Mesenchymal stem cell (in vitro differentiated cells and primary cell): ENCODE measurements around the gene FAM227B.
"Not testable (repeated sequence)": the region's sequence is repeated elsewhere in the genome, so short reads cannot be mapped to it uniquely, and the experiment has no call there.

ENCODE experiments used
- DNase-seq: peaks from one replicate; pipeline ENCODE4 v3.0.0-alpha.2; 2013
- H2AFZ ChIP-seq: one replicate; pipeline ENCODE4 v1.6.1; 2013; ENCODE audit warnings: low read depth, mild to moderate bottlenecking, control low read depth, inconsistent platforms, low read length, moderate library complexity
- H2AK5ac ChIP-seq: 2 replicates; pipeline ENCODE4 v1.6.1; 2013; ENCODE audit warnings: low read length, moderate library complexity, mild to moderate bottlenecking, inconsistent platforms; ENCODE audit not compliant: severe bottlenecking
- H2BK120ac ChIP-seq: one replicate; pipeline ENCODE4 v1.6.1; 2013; ENCODE audit warnings: low read depth, mild to moderate bottlenecking, inconsistent platforms, low read length, moderate library complexity
- H2BK12ac ChIP-seq, 2 experiments: one replicate each; pipeline ENCODE4 v1.6.1; 2013; ENCODE audit warnings: inconsistent platforms in 2 of 2, low read length in 2 of 2, mild to moderate bottlenecking in 2 of 2, moderate library complexity in 2 of 2, control low read depth in 1 of 2
- H2BK15ac ChIP-seq: one replicate; pipeline ENCODE4 v1.6.1; 2013; ENCODE audit warnings: mild to moderate bottlenecking, low read depth, inconsistent platforms; ENCODE audit not compliant: poor library complexity, severe bottlenecking
- H2BK5ac ChIP-seq: 2 replicates; pipeline ENCODE4 v1.6.1; 2013; ENCODE audit warnings: low read depth, mild to moderate bottlenecking, low read length, control low read depth, inconsistent platforms; ENCODE audit not compliant: poor library complexity, severe bottlenecking
- H3K14ac ChIP-seq, 2 experiments: one replicate each; pipeline ENCODE4 v1.6.1; 2013; ENCODE audit warnings: inconsistent platforms in 2 of 2, low read length in 2 of 2, control low read depth in 1 of 2, mild to moderate bottlenecking in 1 of 2, moderate library complexity in 1 of 2
- H3K18ac ChIP-seq, 2 experiments: one replicate each; pipeline ENCODE4 v1.6.1; 2013; ENCODE audit warnings: inconsistent platforms in 2 of 2, low read length in 2 of 2, control low read depth in 1 of 2, low read depth in 1 of 2, mild to moderate bottlenecking in 1 of 2
- H3K23ac ChIP-seq, 2 experiments: one replicate each; pipeline ENCODE4 v1.6.1; 2013; ENCODE audit warnings: inconsistent platforms in 2 of 2, low read length in 2 of 2, mild to moderate bottlenecking in 2 of 2, moderate library complexity in 2 of 2, control low read depth in 1 of 2
- H3K27ac ChIP-seq: 2 replicates; pipeline ENCODE4 v1.5.1; 2013; ENCODE audit warnings: mild to moderate bottlenecking, moderate library complexity, low read length, control low read depth, inconsistent platforms; ENCODE audit not compliant: poor library complexity, severe bottlenecking
- H3K27me3 ChIP-seq, 2 experiments: 2 replicates each; pipeline versions ENCODE4 v1.6.1 to v1.7.0; 2013; ENCODE audit warnings: low read length in 2 of 2, mild to moderate bottlenecking in 2 of 2, moderate library complexity in 2 of 2, control low read depth in 1 of 2, inconsistent platforms in 1 of 2; ENCODE audit not compliant: control insufficient read depth in 1 of 2, insufficient read depth in 1 of 2
- H3K36me3 ChIP-seq, 2 experiments: 2 replicates each; pipeline versions ENCODE4 v1.6.1 to v1.7.0; 2013; ENCODE audit warnings: low read length in 2 of 2, control low read depth in 1 of 2, inconsistent platforms in 1 of 2, low read depth in 1 of 2, mild to moderate bottlenecking in 1 of 2; ENCODE audit not compliant: insufficient read depth in 2 of 2, control insufficient read depth in 1 of 2
- H3K4ac ChIP-seq, 2 experiments: one replicate each; pipeline ENCODE4 v1.6.1; 2013; ENCODE audit warnings: inconsistent platforms in 2 of 2, low read length in 2 of 2, mild to moderate bottlenecking in 2 of 2, moderate library complexity in 2 of 2, control low read depth in 1 of 2, low read depth in 1 of 2
- H3K4me1 ChIP-seq: 2 replicates; pipeline ENCODE4 v1.6.1; 2013; ENCODE audit warnings: low read depth, low read length, control low read depth; ENCODE audit not compliant: control insufficient read depth, insufficient read depth
- H3K4me2 ChIP-seq: 2 replicates; pipeline ENCODE4 v1.6.1; 2013; ENCODE audit warnings: low read length, mild to moderate bottlenecking, inconsistent platforms; ENCODE audit not compliant: poor library complexity, severe bottlenecking
- H3K4me3 ChIP-seq, 2 experiments: 2 replicates each; pipeline versions ENCODE4 v1.5.1 to v1.7.0; 2013; ENCODE audit warnings: low read length in 2 of 2, mild to moderate bottlenecking in 2 of 2, control low read depth in 1 of 2, low read depth in 1 of 2; ENCODE audit not compliant: insufficient read depth in 1 of 2
- H3K79me1 ChIP-seq: replicated peaks from 2 replicates; pipeline ENCODE4 v1.6.1; 2013; ENCODE audit warnings: mild to moderate bottlenecking, control low read depth, low read length, inconsistent platforms; ENCODE audit not compliant: poor library complexity, severe bottlenecking
- H3K9ac ChIP-seq: 2 replicates; pipeline ENCODE4 v1.7.0; 2013; ENCODE audit warnings: mild to moderate bottlenecking, low read length, moderate library complexity
- H3K9me3 ChIP-seq: 2 replicates; pipeline ENCODE4 v1.7.0; 2013; ENCODE audit warnings: mild to moderate bottlenecking, low read length; ENCODE audit not compliant: control insufficient read depth
- H4K8ac ChIP-seq: one replicate; pipeline ENCODE4 v1.6.1; 2013; ENCODE audit warnings: inconsistent platforms, mild to moderate bottlenecking, low read length, moderate library complexity
- H4K91ac ChIP-seq: one replicate; pipeline ENCODE4 v1.6.1; 2013; ENCODE audit warnings: mild to moderate bottlenecking, low read length, inconsistent platforms
- WGBS: methylation state at CpG from one replicate; pipeline ENCODE4 v1.1.7; 2013; ENCODE audit warnings: mixed read lengths; 5-methylcytosine and 5-hydroxymethylcytosine counted together

The FAM227B gene

GRCh38 chr15:49402515-49403296, 217.9 kb downstream of the FAM227B start:
- 90% methylated on average over 5 of the region's 5 CpGs for WGBS
- H3K18ac ChIP-seq, H3K4me1 ChIP-seq, H2BK15ac ChIP-seq, H3K79me1 ChIP-seq, H2BK120ac ChIP-seq, H2AFZ ChIP-seq, H2BK5ac ChIP-seq, H4K91ac ChIP-seq, H3K4me3 ChIP-seq, H3K4ac ChIP-seq, H2AK5ac ChIP-seq, H3K27me3 ChIP-seq, H3K23ac ChIP-seq, H3K9me3 ChIP-seq, H3K27ac ChIP-seq, H2BK12ac ChIP-seq, H3K36me3 ChIP-seq, H3K14ac ChIP-seq, DNase-seq, H3K4me2 ChIP-seq, H3K9ac ChIP-seq, H4K8ac ChIP-seq: not testable (repeated sequence)

GRCh38 chr15:49387471-49387870, 233.1 kb downstream of the FAM227B start:
- no CpG with 5 or more reads among the region's 2 CpGs for WGBS
- Histone ChIP-seq H2AFZ (no peak overlapping the region), H3K4me3 (no peak overlapping the region), H3K36me3 (no peaks in the 10 kb centered on the region), H2BK5ac (no peak overlapping the region), H3K79me1 (no peaks in the 10 kb centered on the region), H3K23ac (no peak overlapping the region), H3K14ac (no peak overlapping the region), H2AK5ac (no peak overlapping the region), H3K4me1 (no peaks in the 10 kb centered on the region), H3K9me3 (no peaks in the 10 kb centered on the region), H2BK12ac (no peak overlapping the region), H3K4me2 (no peak overlapping the region), H3K9ac (no peak overlapping the region), H2BK120ac (no peak overlapping the region), H3K18ac (no peak overlapping the region), H2BK15ac (no peak overlapping the region), H4K8ac (no peak overlapping the region), H3K27ac (no peak overlapping the region), H3K4ac (no peak overlapping the region), H4K91ac (no peak overlapping the region), H3K27me3 (no peaks in the 10 kb centered on the region)
- DNase-seq, result no peak

GRCh38 chr15:49383266-49383665, 237.4 kb downstream of the FAM227B start:
- peak; percentile 34 for DNase-seq
- no peaks in the 10 kb centered on the region for H3K9me3 ChIP-seq
- H3K9ac ChIP-seq, result no peak overlapping the region
- no peak overlapping the region for H3K23ac ChIP-seq
- H4K91ac ChIP-seq, result no peak overlapping the region
- no peak overlapping the region for H3K18ac ChIP-seq
- no peak overlapping the region for H2BK12ac ChIP-seq
- H3K36me3 ChIP-seq, result no peaks in the 10 kb centered on the region
- H3K14ac ChIP-seq, result no peak overlapping the region
- H2BK120ac ChIP-seq, result no peak overlapping the region
- H3K27ac ChIP-seq, result no peak overlapping the region
- H3K79me1 ChIP-seq, result no peaks in the 10 kb centered on the region
- no peak overlapping the region for H2AFZ ChIP-seq
- H3K4me3 ChIP-seq, result no peak overlapping the region
- no peak overlapping the region for H3K4ac ChIP-seq
- 80% methylated on average over 1 of the region's 1 CpG for WGBS
- no peak overlapping the region for H4K8ac ChIP-seq
- no peak overlapping the region for H2AK5ac ChIP-seq
- H2BK15ac ChIP-seq, result no peak overlapping the region
- H3K4me2 ChIP-seq, result no peak overlapping the region
- H3K4me1 ChIP-seq, result peaks cover 2% of the 10 kb centered on the region
- no peaks in the 10 kb centered on the region for H3K27me3 ChIP-seq
- no peak overlapping the region for H2BK5ac ChIP-seq

- H2BK5ac ChIP-seq, result no peak overlapping the region
- no peaks in the 10 kb centered on the region for H3K27me3 ChIP-seq
- no peaks in the 10 kb centered on the region for H3K79me1 ChIP-seq
- no peak overlapping the region for H3K4ac ChIP-seq
- no peak overlapping the region for H2BK120ac ChIP-seq
- DNase-seq, result no peak
- no peak overlapping the region for H2BK15ac ChIP-seq
- no peak overlapping the region for H4K8ac ChIP-seq
- no peak overlapping the region for H3K14ac ChIP-seq
- no peak overlapping the region for H3K4me3 ChIP-seq
- no peak overlapping the region for H2AFZ ChIP-seq
- no peak overlapping the region for H3K4me2 ChIP-seq
- no peak overlapping the region for H2AK5ac ChIP-seq
- no peak overlapping the region for H2BK12ac ChIP-seq
- no peaks in the 10 kb centered on the region for H3K9me3 ChIP-seq
- no peak overlapping the region for H3K27ac ChIP-seq
- no peaks in the 10 kb centered on the region for H3K36me3 ChIP-seq
- no peak overlapping the region for H3K23ac ChIP-seq
- no peak overlapping the region for H3K18ac ChIP-seq
- H3K9ac ChIP-seq, result no peak overlapping the region
- peaks cover 2% of the 10 kb centered on the region for H3K4me1 ChIP-seq
- H4K91ac ChIP-seq, result no peak overlapping the region
Measured at GRCh38 chr15:49382394-49382793, 238.2 kb downstream of the FAM227B start.
